Left renal cortex interstitium (tissue), 4 donors: ENCODE measurements around the gene TRAK1. TPM values are rescaled to one million over a fixed set of nuclear protein-coding genes. Genes with fewer than 3 reads are reported as not detected.
"Not testable (repeated sequence)": the region's sequence is repeated elsewhere in the genome, so short reads cannot be mapped to it uniquely, and the experiment has no call there.

Experiments
- DNase-seq, 4 donors: peaks; one replicate each; pipeline ENCODE4 v3.0.0-alpha.2; 2013; ENCODE audit warnings: low read depth in 4 of 4, low spot score in 2 of 4, missing footprints in 1 of 4
- polyA plus RNA-seq, 4 donors: library from polyadenylated mRNA; unstranded; fragments of 120-200 nt; gene quantifications; one replicate each; pipeline ENCODE4 v1.2.1, GENCODE V29; 2013; ENCODE audit not compliant: insufficient read length in 4 of 4

TRAK1 gene
- polyA plus RNA-seq = 10 to 100 TPM; 43.2 to 52.5 (median 45.7) TPM

- no peak for DNase-seq
These were observed at the start of gene TRAK1 for GRCh38 chr3:42090973-42091731. TSS of gene TRAK1 (plus strand) at chr3:42091357. CDS start at chr3:42091470, 113 bp downstream.

- no peak for DNase-seq
These were observed 48.4 kb upstream of the TRAK1 start for GRCh38 chr3:42042747-42043098.

GRCh38 chr3:42043099-42043813 is 47.9 kb upstream of the TRAK1 start:
- peak; percentile 73 to 90 (median 82) for DNase-seq

- DNase-seq = no peak
These were observed 45.4 kb upstream of the TRAK1 start for GRCh38 chr3:42045708-42046243.

- DNase-seq = not testable (repeated sequence)
These were observed 42.6 kb upstream of the TRAK1 start for GRCh38 chr3:42048526-42048925.

GRCh38 chr3:42050126-42050525 is 41.0 kb upstream of the TRAK1 start:
- no peak for DNase-seq

GRCh38 chr3:42051384-42052131 is 39.6 kb upstream of the TRAK1 start:
- no peak for DNase-seq

GRCh38 chr3:42052132-42052483 is 39.0 kb upstream of the TRAK1 start:
- no peak for DNase-seq

GRCh38 chr3:42052484-42053351 is 38.4 kb upstream of the TRAK1 start:
- no peak for DNase-seq

- no peak for DNase-seq
These were observed 37.7 kb upstream of the TRAK1 start for GRCh38 chr3:42053476-42053875.

GRCh38 chr3:42055291-42055690 is 35.9 kb upstream of the TRAK1 start:
- no peak for DNase-seq

GRCh38 chr3:42056840-42057239 is 34.3 kb upstream of the TRAK1 start:
- DNase-seq = no peak

GRCh38 chr3:42057561-42058211 is 33.5 kb upstream of the TRAK1 start:
- no peak for DNase-seq

- no peak for DNase-seq
These were observed 30.0 kb upstream of the TRAK1 start for GRCh38 chr3:42061025-42061712.

- no peak for DNase-seq
These were observed 29.3 kb upstream of the TRAK1 start for GRCh38 chr3:42061713-42062380.

GRCh38 chr3:42062464-42062863 is 28.7 kb upstream of the TRAK1 start:
- no peak for DNase-seq

GRCh38 chr3:42063888-42064287 is 27.3 kb upstream of the TRAK1 start:
- DNase-seq = no peak

- no peak for DNase-seq
These were observed 24.5 kb upstream of the TRAK1 start for GRCh38 chr3:42066516-42067181.
